ENCODE results near the gene AKR1C4.

AKR1C4 gene

GRCh38 chr10:5242585-5242984, 45.9 kb downstream of the AKR1C4 start:
- H3K79me2 ChIP-seq (ENCODE audit: insufficient read depth, low read length): no peaks in the 10 kb centered on the region
- no peak overlapping the region for H3K9ac ChIP-seq (ENCODE audit: low read length)
- no peak overlapping the region for H3K27ac ChIP-seq (ENCODE audit: low read depth, low read length, poor library complexity, severe bottlenecking)
- H3K36me3 ChIP-seq (ENCODE audit: insufficient read depth, low read length): no peaks in the 10 kb centered on the region
- no peak overlapping the region for H3K4me2 ChIP-seq (ENCODE audit: low read length)
- H2AFZ ChIP-seq (ENCODE audit: low read length): no peak overlapping the region
- TF ChIP-seq EZH2 (IDR thresholded peaks at IDR 0.05; ENCODE audit: borderline replicate concordance, low read length) (no peak), CTCF (IDR thresholded peaks at IDR 0.05; ENCODE audit: low read length) (no peak)
- H3F3A ChIP-seq (ENCODE audit: insufficient read depth, low read length): no peaks in the 10 kb centered on the region
- H3K9me2 ChIP-seq (ENCODE audit: low read depth, low read length): no peaks in the 10 kb centered on the region
- no peaks in the 10 kb centered on the region for H3K27me3 ChIP-seq (ENCODE audit: insufficient read depth, low read length)
- H3K4me1 ChIP-seq (ENCODE audit: insufficient read depth, low read length, severe bottlenecking): no peaks in the 10 kb centered on the region
- H3K4me3 ChIP-seq (ENCODE audit: low read depth, low read length, poor library complexity, severe bottlenecking): no peak overlapping the region
- H4K20me1 ChIP-seq (ENCODE audit: insufficient read depth, low read length): no peaks in the 10 kb centered on the region
- no peaks in the 10 kb centered on the region for H3K9me3 ChIP-seq (ENCODE audit: low read length)

- Histone ChIP-seq H3K9me2 (ENCODE audit: low read depth, low read length) (no peaks in the 10 kb centered on the region), H3K4me2 (ENCODE audit: low read length) (no peak overlapping the region), H3K36me3 (ENCODE audit: insufficient read depth, low read length) (no peaks in the 10 kb centered on the region), H4K20me1 (ENCODE audit: insufficient read depth, low read length) (no peaks in the 10 kb centered on the region), H3K9me3 (ENCODE audit: low read length) (no peaks in the 10 kb centered on the region), H3K4me3 (ENCODE audit: low read depth, low read length, poor library complexity, severe bottlenecking) (no peak overlapping the region), H2AFZ (ENCODE audit: low read length) (no peak overlapping the region), H3K9ac (ENCODE audit: low read length) (no peak overlapping the region), H3F3A (ENCODE audit: insufficient read depth, low read length) (no peaks in the 10 kb centered on the region), H3K79me2 (ENCODE audit: insufficient read depth, low read length) (no peaks in the 10 kb centered on the region), H3K27me3 (ENCODE audit: insufficient read depth, low read length) (no peaks in the 10 kb centered on the region), H3K27ac (ENCODE audit: low read depth, low read length, poor library complexity, severe bottlenecking) (no peak overlapping the region), H3K4me1 (ENCODE audit: insufficient read depth, low read length, severe bottlenecking) (no peaks in the 10 kb centered on the region)
- TF ChIP-seq EZH2 (IDR thresholded peaks at IDR 0.05; ENCODE audit: borderline replicate concordance, low read length) (no peak), CTCF (IDR thresholded peaks at IDR 0.05; ENCODE audit: low read length) (no peak)
Measured at GRCh38 chr10:5243521-5243987, 46.9 kb downstream of the AKR1C4 start.

- Histone ChIP-seq H3F3A (ENCODE audit: insufficient read depth, low read length) (no peaks in the 10 kb centered on the region), H3K9me2 (ENCODE audit: low read depth, low read length) (no peaks in the 10 kb centered on the region), H3K79me2 (ENCODE audit: insufficient read depth, low read length) (no peaks in the 10 kb centered on the region), H3K4me2 (ENCODE audit: low read length) (no peak overlapping the region), H2AFZ (ENCODE audit: low read length) (no peak overlapping the region), H4K20me1 (ENCODE audit: insufficient read depth, low read length) (no peaks in the 10 kb centered on the region), H3K27me3 (ENCODE audit: insufficient read depth, low read length) (no peaks in the 10 kb centered on the region), H3K9ac (ENCODE audit: low read length) (no peak overlapping the region), H3K4me1 (ENCODE audit: insufficient read depth, low read length, severe bottlenecking) (no peaks in the 10 kb centered on the region), H3K27ac (ENCODE audit: low read depth, low read length, poor library complexity, severe bottlenecking) (no peak overlapping the region), H3K9me3 (ENCODE audit: low read length) (no peaks in the 10 kb centered on the region), H3K36me3 (ENCODE audit: insufficient read depth, low read length) (no peaks in the 10 kb centered on the region), H3K4me3 (ENCODE audit: low read depth, low read length, poor library complexity, severe bottlenecking) (no peak overlapping the region)
- TF ChIP-seq EZH2 (IDR thresholded peaks at IDR 0.05; ENCODE audit: borderline replicate concordance, low read length) (no peak), CTCF (IDR thresholded peaks at IDR 0.05; ENCODE audit: low read length) (no peak)
Measured at GRCh38 chr10:5252177-5253037, 55.8 kb downstream of the AKR1C4 start.

Data from OCI-LY1 (cell line).